ENCODE measurements around the gene DUT.

DUT gene

DNA sequence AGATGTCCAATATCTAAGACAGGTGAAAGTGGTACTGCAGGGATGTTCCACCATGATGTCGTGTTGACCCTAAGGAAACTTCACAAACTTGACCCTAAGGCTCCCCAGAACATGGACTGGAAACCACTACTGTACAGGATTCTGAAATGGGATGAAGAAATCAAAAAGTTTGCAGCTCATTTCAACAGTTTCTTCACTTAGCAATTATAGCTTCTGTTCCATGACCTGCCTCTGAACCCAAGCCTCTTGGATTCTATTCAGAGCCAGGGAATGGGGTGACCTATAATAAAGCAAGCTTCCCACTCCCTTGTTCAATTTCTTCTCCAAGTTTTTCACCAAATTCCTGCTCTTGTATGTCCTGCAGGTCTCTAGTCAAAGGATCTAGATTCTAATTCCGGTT lies 40.7 kb downstream of the DUT start:
- DNase-seq, result no peak

DNA sequence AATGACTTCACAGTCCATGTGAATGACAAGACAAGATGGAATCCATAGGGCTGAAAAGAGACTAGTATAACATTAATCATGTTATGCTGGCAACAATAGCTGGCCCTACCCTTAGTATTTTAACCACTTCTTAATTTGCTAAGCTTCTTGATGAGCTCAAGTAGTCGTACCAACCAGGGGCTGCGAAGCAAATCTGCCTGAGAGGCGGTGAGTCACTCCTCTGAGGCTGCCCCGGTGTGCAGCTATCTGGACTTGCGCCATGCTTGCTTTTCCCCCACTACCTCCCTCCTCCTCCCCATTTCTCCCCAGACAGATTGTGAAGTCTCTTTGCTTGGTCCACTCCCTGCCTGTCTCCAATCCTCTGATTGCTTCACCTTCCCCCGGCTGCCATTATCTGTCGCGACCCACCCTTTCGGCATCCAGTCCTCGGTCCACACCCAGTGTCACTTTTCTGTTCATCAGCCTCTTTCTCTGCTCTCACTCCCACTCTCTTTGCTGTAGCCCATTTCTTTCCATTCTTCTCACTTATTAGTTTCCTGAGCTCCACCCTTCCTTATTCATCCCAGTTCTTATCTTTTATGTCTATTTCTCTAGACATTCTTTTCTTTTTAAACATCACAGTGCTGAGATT lies 42.7 kb downstream of the DUT start:
- DNase-seq, result no peak

- no peak for DNase-seq
These were observed 43.2 kb downstream of the DUT start for GRCh38 chr15:48374472-48374871.

DNA sequence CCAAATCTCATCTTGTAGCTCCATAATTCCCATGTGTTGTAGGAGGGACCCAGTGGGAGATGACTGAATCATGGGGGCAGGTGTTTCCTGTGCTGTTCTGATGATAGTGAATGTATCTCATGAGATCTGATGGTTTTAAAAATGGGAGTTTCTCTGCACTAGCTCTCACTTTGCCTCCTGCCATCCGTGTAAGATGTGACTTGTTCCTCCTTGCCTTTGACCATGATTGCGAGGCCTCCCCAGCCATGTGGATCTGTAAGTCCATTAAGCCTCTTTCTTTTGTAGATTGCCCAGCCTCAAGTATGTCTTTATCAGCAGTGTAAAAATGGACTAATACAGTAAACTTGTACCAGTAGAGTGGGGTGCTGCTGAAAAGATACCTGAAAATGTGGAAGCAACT lies 44.5 kb downstream of the DUT start:
- no peak for DNase-seq

- DNase-seq, result no peak
These were observed 49.0 kb downstream of the DUT start for GRCh38 chr15:48380198-48380597.

- DNase-seq, result no peak
These were observed 50.6 kb downstream of the DUT start for GRCh38 chr15:48381861-48382260.

- DNase-seq, result no peak
These were observed 51.8 kb downstream of the DUT start for GRCh38 chr15:48383031-48383430.

DNA sequence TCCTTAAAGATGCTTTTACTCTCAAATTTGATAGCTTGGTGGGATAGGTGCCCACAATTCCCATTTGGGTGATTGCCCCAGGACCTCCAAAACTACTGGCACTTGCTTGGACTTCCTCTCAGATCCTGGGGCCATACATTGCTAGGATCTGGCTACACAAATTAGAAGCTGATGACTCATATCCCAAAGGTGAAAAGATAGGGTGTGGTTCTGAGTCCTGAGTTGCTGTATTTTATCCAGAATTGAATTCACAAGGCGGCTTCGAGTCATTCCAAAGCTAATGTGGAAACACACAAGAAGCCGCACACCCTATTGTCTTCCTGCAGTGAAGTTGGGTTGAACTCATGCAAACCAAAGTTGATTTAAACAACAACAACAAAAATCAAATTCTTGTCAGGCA lies 53.4 kb downstream of the DUT start:
- DNase-seq, result no peak

GRCh38 chr15:48385031-48385830 lies 54.0 kb downstream of the DUT start:
- DNase-seq, result no peak

DNA sequence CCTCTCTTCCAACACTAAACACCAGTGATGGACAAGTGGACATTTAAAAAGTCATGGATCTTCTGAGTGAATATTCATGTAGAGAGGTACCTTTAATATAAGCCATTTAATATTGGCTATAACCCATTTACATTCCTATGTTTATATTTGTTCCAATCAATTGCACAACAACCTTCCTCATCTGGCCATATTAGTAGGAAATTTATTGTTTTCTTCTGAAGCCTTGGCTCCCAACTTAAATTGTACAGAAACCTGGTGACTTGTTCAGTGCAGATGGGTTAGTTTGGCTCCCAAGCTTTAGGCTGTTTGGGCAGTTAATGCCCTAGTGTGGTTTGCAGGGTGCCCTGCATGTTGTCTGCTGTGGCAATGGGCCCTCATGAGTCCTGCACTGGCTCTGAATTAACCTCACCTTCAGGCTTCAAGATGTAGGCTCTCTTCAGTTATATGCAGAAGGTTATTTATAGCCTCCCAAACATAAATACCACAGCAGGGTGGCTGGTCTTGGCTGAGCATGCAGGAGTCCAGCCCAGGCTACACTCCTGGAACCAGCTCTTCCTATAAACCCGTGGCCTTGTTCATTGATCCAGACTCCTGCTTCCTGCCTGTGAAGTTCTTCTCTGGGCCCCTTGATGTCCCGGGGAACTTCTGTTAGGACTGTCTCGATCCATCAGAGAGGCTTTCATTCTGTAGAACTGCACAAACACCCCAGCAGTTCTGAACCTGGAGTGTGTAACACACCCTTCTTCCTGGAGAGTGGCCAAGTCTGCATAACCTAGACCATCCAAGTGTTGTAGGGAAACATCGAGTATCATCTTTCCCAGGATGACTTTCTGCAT lies 57.0 kb downstream of the DUT start:
- no peak for DNase-seq

- DNase-seq, result no peak
These were observed 57.7 kb downstream of the DUT start for GRCh38 chr15:48388910-48389309.

DNA sequence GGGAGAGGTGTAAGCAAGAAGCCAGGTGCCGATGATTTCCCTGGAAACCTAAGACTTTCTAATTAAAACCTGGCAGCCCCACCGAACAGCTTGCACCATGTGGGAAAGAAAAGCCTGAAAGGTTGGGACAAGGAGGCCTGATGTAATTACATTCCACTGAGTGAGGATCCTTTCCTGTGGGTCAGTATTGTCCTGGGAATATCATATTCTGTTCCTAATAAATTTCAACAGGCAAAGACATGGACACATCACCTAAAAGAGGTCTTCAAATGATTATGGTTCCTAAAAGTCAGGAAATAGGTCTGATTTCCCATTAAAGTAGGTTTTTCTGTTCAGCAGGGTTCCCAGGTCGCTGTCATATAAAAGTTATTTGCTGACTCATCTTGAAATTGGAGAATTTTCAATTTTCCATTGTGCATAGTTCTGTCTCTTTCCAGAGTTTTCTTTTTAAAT lies 58.5 kb downstream of the DUT start:
- DNase-seq, result no peak

- DNase-seq, result no peak
These were observed 60.7 kb downstream of the DUT start for GRCh38 chr15:48391950-48392349.

GRCh38 chr15:48392356-48392755 lies 61.1 kb downstream of the DUT start:
- no peak for DNase-seq
